H1 (cell line): ENCODE data around the gene RIGI. TPM values are rescaled to one million over a fixed set of nuclear protein-coding genes. Genes with fewer than 3 reads are reported as not detected.

Source experiments
- CTCF ChIA-PET: fragments of 300-600 bp; sonication (Branson Sonifier 250); formaldehyde crosslinking; loops from one replicate; lab custom pipeline; 2021; ENCODE audit not compliant: partially characterized antibody; lab: Charles Lee
- POLR2A ChIA-PET: fragments of 300-600 bp; sonication (Branson Sonifier 250); formaldehyde crosslinking; loops from one replicate; lab custom pipeline; 2021; ENCODE audit warnings: inconsistent platforms; ENCODE audit not compliant: partially characterized antibody; lab: Charles Lee
- DNase-seq, 2 experiments: peaks; one replicate each; pipeline versions ENCODE4 v3.0.0 to v3.0.0-alpha.2; 2010 to 2022; ENCODE audit warnings: low spot score in 2 of 2, low read depth in 1 of 2, mixed read lengths in 1 of 2
- FAIRE-seq: peaks from 2 replicates; lab custom pipeline; 2011; peaks lifted over from hg19 to GRCh38; lab: Jason Lieb, UNC
- H2AFZ ChIP-seq: 2 replicates; pipeline ENCODE4 v1.8.1; 2012; ENCODE audit warnings: low read length, inconsistent platforms
- H2AK5ac ChIP-seq: 2 replicates; pipeline ENCODE4 v1.6.1; 2013; ENCODE audit warnings: low read depth, low read length
- H2BK120ac ChIP-seq: replicated peaks from 2 replicates; pipeline ENCODE3; 2013; ENCODE audit warnings: low read depth, low read length, inconsistent platforms
- H2BK12ac ChIP-seq: 2 replicates; pipeline ENCODE4 v1.6.1; 2013; ENCODE audit warnings: low read depth, low read length
- H2BK15ac ChIP-seq: 2 replicates; pipeline ENCODE4 v1.6.1; 2013; ENCODE audit warnings: low read length
- H2BK20ac ChIP-seq: 2 replicates; pipeline ENCODE4 v1.6.1; 2013; ENCODE audit warnings: low read length
- H2BK5ac ChIP-seq: 2 replicates; pipeline ENCODE4 v1.6.1; 2013; ENCODE audit warnings: low read depth, low read length
- H3K14ac ChIP-seq: 2 replicates; pipeline ENCODE4 v1.6.1; 2013; ENCODE audit warnings: inconsistent platforms; ENCODE audit not compliant: insufficient read length
- H3K18ac ChIP-seq: 2 replicates; pipeline ENCODE4 v1.6.1; 2013; ENCODE audit warnings: low read length; ENCODE audit errors: extremely low read depth
- H3K23ac ChIP-seq: 2 replicates; pipeline ENCODE4 v1.6.1; 2013; ENCODE audit warnings: inconsistent platforms; ENCODE audit not compliant: insufficient read length
- H3K23me2 ChIP-seq: 2 replicates; pipeline ENCODE4 v1.6.1; 2013; ENCODE audit warnings: low read depth, low read length
- H3K27ac ChIP-seq: 2 replicates; pipeline ENCODE4 v1.6.1; 2011; ENCODE audit warnings: low read depth, low read length, inconsistent platforms
- H3K27me3 ChIP-seq, 4 experiments: replicated peaks in 1 of 4; 1 replicate in 1 of 4; 2 replicates in 3 of 4; pipeline versions ENCODE4 v1.6.1 to v1.8.1; 2011 to 2013; ENCODE audit warnings: low read length in 3 of 4, mild to moderate bottlenecking in 3 of 4, inconsistent platforms in 2 of 4, mixed read lengths in 2 of 4, moderate library complexity in 1 of 4; ENCODE audit not compliant: control insufficient read depth in 3 of 4, insufficient read depth in 3 of 4; ENCODE audit errors: extremely low read depth in 1 of 4
- H3K36me3 ChIP-seq, 4 experiments: 2 replicates each; pipeline versions ENCODE4 v1.6.1 to v1.8.1; 2011 to 2013; ENCODE audit warnings: mild to moderate bottlenecking in 4 of 4, low read length in 3 of 4, moderate library complexity in 2 of 4, control low read depth in 1 of 4, inconsistent platforms in 1 of 4; ENCODE audit not compliant: insufficient read depth in 4 of 4, control insufficient read depth in 2 of 4
- H3K4ac ChIP-seq: replicated peaks from 2 replicates; pipeline ENCODE3; 2013; ENCODE audit warnings: low read length, low read depth, mixed read lengths, inconsistent platforms; ENCODE audit not compliant: insufficient read length
- H3K4me1 ChIP-seq, 4 experiments: replicated peaks in 1 of 4; 1 replicate in 1 of 4; 2 replicates in 3 of 4; pipeline versions ENCODE4 v1.6.1 to v1.8.1; 2011 to 2013; ENCODE audit warnings: low read length in 3 of 4, inconsistent platforms in 2 of 4, mixed read lengths in 1 of 4; ENCODE audit not compliant: insufficient read depth in 4 of 4, control insufficient read depth in 3 of 4
- H3K4me2 ChIP-seq, 2 experiments: 2 replicates each; pipeline versions ENCODE4 v1.6.1 to v1.8.1; 2011 to 2013; ENCODE audit warnings: low read depth in 2 of 2, low read length in 2 of 2, control low read depth in 1 of 2, inconsistent platforms in 1 of 2, mild to moderate bottlenecking in 1 of 2; ENCODE audit not compliant: insufficient read depth in 1 of 2
- H3K4me3 ChIP-seq, 4 experiments: fragments of 200-600, 300-600 bp in 1 of 4; sonication (generic), shearing (Covaris generic), sonication (Bioruptor Twin) in 1 of 4; 2 replicates each; pipeline versions ENCODE4 v1.5.1 to v1.8.1; 2011 to 2016; ENCODE audit warnings: low read length in 4 of 4, low read depth in 3 of 4, control low read depth in 2 of 4, inconsistent platforms in 2 of 4, mild to moderate bottlenecking in 2 of 4, mixed read lengths in 1 of 4, moderate library complexity in 1 of 4; ENCODE audit not compliant: insufficient read depth in 2 of 4; ENCODE audit errors: extremely low read depth in 1 of 4
- H3K56ac ChIP-seq: replicated peaks from 2 replicates; pipeline ENCODE3; 2013; ENCODE audit warnings: low read depth, mild to moderate bottlenecking, mixed read lengths, low read length, inconsistent platforms; ENCODE audit not compliant: insufficient read length
- H3K79me1 ChIP-seq: 2 replicates; pipeline ENCODE4 v1.6.1; 2013; ENCODE audit warnings: low read depth, low read length, control low read depth
- H3K79me2 ChIP-seq, 2 experiments: 2 replicates each; pipeline versions ENCODE4 v1.6.1 to v1.8.1; 2012 to 2013; ENCODE audit warnings: low read length in 2 of 2, mild to moderate bottlenecking in 2 of 2, inconsistent platforms in 1 of 2; ENCODE audit not compliant: insufficient read depth in 2 of 2, control insufficient read depth in 1 of 2
- H3K9ac ChIP-seq, 4 experiments: replicated peaks in 1 of 4; 1 replicate in 1 of 4; 2 replicates in 3 of 4; pipeline versions ENCODE4 v1.6.1 to v1.8.1; 2011 to 2013; ENCODE audit warnings: low read depth in 3 of 4, low read length in 3 of 4, control low read depth in 2 of 4, mild to moderate bottlenecking in 2 of 4, moderate library complexity in 2 of 4, inconsistent platforms in 1 of 4; ENCODE audit errors: extremely low read depth in 1 of 4
- H3K9me3 ChIP-seq, 2 experiments: 2 replicates each; pipeline versions ENCODE4 v1.6.1 to v1.8.1; 2012 to 2013; ENCODE audit warnings: mild to moderate bottlenecking in 2 of 2, moderate library complexity in 2 of 2, control low read depth in 1 of 2, inconsistent platforms in 1 of 2, low read depth in 1 of 2, low read length in 1 of 2, mixed read lengths in 1 of 2; ENCODE audit not compliant: insufficient read depth in 2 of 2
- H4K20me1 ChIP-seq, 2 experiments: replicated peaks in 1 of 2; 2 replicates each; pipeline versions ENCODE3 to v1.8.1; 2011 to 2013; ENCODE audit warnings: inconsistent platforms in 2 of 2, low read length in 2 of 2, mild to moderate bottlenecking in 1 of 2; ENCODE audit not compliant: insufficient read depth in 2 of 2, control insufficient read depth in 1 of 2
- H4K5ac ChIP-seq: 2 replicates; pipeline ENCODE4 v1.6.1; 2013; ENCODE audit warnings: low read length, low read depth, mixed read lengths, inconsistent platforms; ENCODE audit not compliant: insufficient read length
- H4K8ac ChIP-seq: 2 replicates; pipeline ENCODE4 v1.8.0; 2013; ENCODE audit warnings: mild to moderate bottlenecking, moderate library complexity, low read length, inconsistent platforms; ENCODE audit not compliant: insufficient read depth; ENCODE audit errors: extremely low read depth
- H4K91ac ChIP-seq: replicated peaks from 2 replicates; pipeline ENCODE3; 2013; ENCODE audit warnings: low read length, mixed read lengths, inconsistent platforms; ENCODE audit not compliant: insufficient read length
- ASH2L ChIP-seq: fragments of 200-600, 300-600 bp; sonication (generic); IDR thresholded peaks from one replicate; pipeline ENCODE4 v1.7.1; 2017; ENCODE audit warnings: low read length
- CHD1 ChIP-seq: IDR thresholded peaks from 2 replicates; pipeline ENCODE4 v1.6.1; 2012; ENCODE audit warnings: low read depth, low read length, improper control_type of control experiment
- EGR1 ChIP-seq: IDR thresholded peaks from 2 replicates; pipeline ENCODE4 v1.6.1; 2011; ENCODE audit warnings: low read depth, low read length, borderline replicate concordance
- EZH2 ChIP-seq: fragments of 200-600 bp; sonication (generic); IDR thresholded peaks from 2 replicates; pipeline ENCODE4 v1.7.1; 2012; ENCODE audit warnings: low read depth, mild to moderate bottlenecking, moderate library complexity, low read length, inconsistent platforms; ENCODE audit not compliant: severe bottlenecking
- GTF2F1 ChIP-seq: IDR thresholded peaks from 2 replicates; pipeline ENCODE4 v1.6.1; 2012; ENCODE audit warnings: low read depth, low read length, improper control_type of control experiment, borderline replicate concordance
- HDAC6 ChIP-seq: IDR thresholded peaks from one replicate; pipeline ENCODE4 v1.7.1; 2012; ENCODE audit warnings: low read depth, mild to moderate bottlenecking, inconsistent platforms, low read length, moderate library complexity
- NRF1 ChIP-seq: IDR thresholded peaks from 2 replicates; pipeline ENCODE4 v1.6.1; 2011; ENCODE audit warnings: mild to moderate bottlenecking, low read depth, low read length, improper control_type of control experiment
- POU5F1 ChIP-seq: IDR thresholded peaks from 2 replicates; pipeline ENCODE4 v1.6.1; 2011; ENCODE audit warnings: low read depth, mild to moderate bottlenecking, low read length, moderate library complexity
- SIRT6 ChIP-seq: IDR thresholded peaks from one replicate; pipeline ENCODE4 v1.7.1; 2012; ENCODE audit warnings: low read length, inconsistent platforms
- SP1 ChIP-seq: IDR thresholded peaks from 2 replicates; pipeline ENCODE4 v1.6.1; 2011; ENCODE audit warnings: low read depth, low read length
- TAF1 ChIP-seq: IDR thresholded peaks from 2 replicates; pipeline ENCODE4 v1.6.1; 2011; ENCODE audit warnings: mild to moderate bottlenecking, low read depth, low read length
- USF2 ChIP-seq: IDR thresholded peaks from 2 replicates; pipeline ENCODE4 v1.6.1; 2011; ENCODE audit warnings: low read length, improper control_type of control experiment
- WGBS, 2 experiments: shearing (Covaris generic) in 1 of 2; methylation state at CpG; one replicate each; pipeline versions ENCODE4 v1.1.6 to v1.1.7; 2013 to 2015; ENCODE audit warnings: low lambda C conversion rate in 2 of 2, mixed read lengths in 2 of 2, inconsistent platforms in 1 of 2, low coverage in 1 of 2, missing lambda C conversion rate in 1 of 2; ENCODE audit not compliant: insufficient replicate concordance in 2 of 2, insufficient coverage in 1 of 2, insufficient read length in 1 of 2; ENCODE audit errors: extremely low coverage in 1 of 2, missing lambda C conversion rate in 1 of 2; 5-methylcytosine and 5-hydroxymethylcytosine counted together
- polyA plus RNA-seq, 7 experiments: library from polyadenylated mRNA; depleted of rRNA in 3 of 7; stranded (reverse) in 5 of 7; unstranded in 2 of 7; fragments of >200 nt in 5 of 7; fragments of 200-250 nt in 2 of 7; gene quantifications; 1 replicate in 5 of 7; 2 replicates in 1 of 7; 4 replicates in 1 of 7; pipeline versions ENCODE4 v1.2.1 to v1.2.3, GENCODE V29; 2011 to 2013; ENCODE audit warnings: missing spikeins in 2 of 7, mixed read lengths in 2 of 7
- total RNA-seq: library from RNA; stranded (reverse); fragmentation: NEBNext Ultra II Directional; extraction: Animal tissue kit (Norgen Biotek cat#: 25700); gene quantifications from 2 replicates; pipeline ENCODE4 v1.2.1, GENCODE V29; 2021

RIGI gene
- total and polyA plus RNA-seq, 2 of the 8 experiments (the other 6 are each of a cell fraction or from before 2014, with no cell fraction given), result 3.1 to 6.7 TPM

GRCh38 chr9:32565967-32566366, 40.0 kb upstream of the RIGI start:
- Histone ChIP-seq H4K91ac (no peak overlapping the region), H3K56ac (no peak overlapping the region)
- FAIRE-seq, result no peak

More at GRCh38 chr9:32565967-32566366, 40.0 kb upstream of the RIGI start:
- 95% methylated on average over 6 of the region's 6 CpGs; no CpG with 5 or more reads in 1 of the 2 experiments for WGBS, 2 experiments
- H2BK120ac ChIP-seq, result no peak overlapping the region
- no peaks in the 10 kb centered on the region for H3K9me3 ChIP-seq
- H3K23ac ChIP-seq, result no peak overlapping the region
- no peak overlapping the region for H2AFZ ChIP-seq
- H3K4me3 ChIP-seq, result no peak overlapping the region
- no peak overlapping the region for H3K9ac ChIP-seq
- H2BK20ac ChIP-seq, result no peak overlapping the region
- no peak overlapping the region for H2AK5ac ChIP-seq
- H3K79me1 ChIP-seq, result peaks cover 4% of the 10 kb centered on the region
- H3K79me2 ChIP-seq, result peaks cover 0 to 20% of the 10 kb centered on the region in 2 experiments; a peak in 2 of 4 replicates
- no peak for TF ChIP-seq EZH2
- TF ChIP-seq HDAC6, result no peak
- no peak for TF ChIP-seq NRF1
- no peak for TF ChIP-seq GTF2F1
- no peak for TF ChIP-seq USF2
- no peak for TF ChIP-seq ASH2L
- no peak for TF ChIP-seq CHD1
- TF ChIP-seq EGR1, result no peak
- no peak for TF ChIP-seq TAF1
- TF ChIP-seq SIRT6, result no peak
- TF ChIP-seq SP1, result no peak
- TF ChIP-seq POU5F1, result no peak
- H3K27ac ChIP-seq, result no peak overlapping the region
- H3K14ac ChIP-seq, result no peak overlapping the region
- ChIA-PET CTCF (interaction anchor here (0.5 to 5.6 kb wide), 7 partner anchors 9 to 442 kb away, joined by 3 to 49 read pairs (median 4); partner anchors contain the start of gene TMEM215), POLR2A (interaction anchor here (1.4 to 4.1 kb wide), 3 partner anchors 10 to 15 kb away, joined by 3 to 18 read pairs (median 3); partner anchors contain the start of gene SMIM27)
- DNase-seq, result no peak
- H3K4me2 ChIP-seq, result no peak overlapping the region
- H2BK15ac ChIP-seq, result no peak overlapping the region
- no peaks in the 10 kb centered on the region for H3K27me3 ChIP-seq
- no peak overlapping the region for H3K18ac ChIP-seq
- no peak overlapping the region for H2BK12ac ChIP-seq
- H4K20me1 ChIP-seq, result peaks cover 0 to 9% of the 10 kb centered on the region in 2 experiments
- H3K23me2 ChIP-seq, result no peaks in the 10 kb centered on the region
- no peak overlapping the region for H4K5ac ChIP-seq
- H2BK5ac ChIP-seq, result no peak overlapping the region
- H4K8ac ChIP-seq, result no peak overlapping the region
- H3K36me3 ChIP-seq, result peaks cover 0 to 16% (median 9%) of the 10 kb centered on the region in 4 experiments; a peak in 5 of 8 replicates
- H3K4me1 ChIP-seq, result no peaks in the 10 kb centered on the region
- no peak overlapping the region for H3K4ac ChIP-seq
